HK-2 (cell line): ENCODE results near the gene KCNN3.

ENCODE experiments used
- DNase-seq: peaks from one replicate; pipeline ENCODE4 v3.0.0-alpha.2; 2018; ENCODE audit not compliant: unreplicated experiment

Gene KCNN3

GRCh38 chr1:154661110-154661509, 209.0 kb downstream of the KCNN3 start:
- DNase-seq: no peak

GRCh38 chr1:154659823-154660592, 210.1 kb downstream of the KCNN3 start:
- DNase-seq: no peak

- no peak for DNase-seq
Measured at GRCh38 chr1:154657556-154657955, 212.5 kb downstream of the KCNN3 start.

GRCh38 chr1:154652893-154653292, 217.2 kb downstream of the KCNN3 start:
- DNase-seq: no peak
